D721Med (cell line): ENCODE data around the gene UMODL1.

Experiments
- DNase-seq: peaks from one replicate; pipeline ENCODE4 v3.0.0; 2011; ENCODE audit warnings: low spot score; ENCODE audit not compliant: insufficient read length
- FAIRE-seq: peaks from 2 replicates; lab custom pipeline; 2011; peaks lifted over from hg19 to GRCh38; lab: Jason Lieb, UNC
- TF ChIP-seq, protein P1 (sequence below): IDR thresholded peaks from 2 replicates; pipeline ENCODE4 v1.5.1; 2012; ENCODE audit warnings: mild to moderate bottlenecking, control low read depth; ENCODE audit not compliant: insufficient read depth; ENCODE audit errors: missing control alignments

Gene UMODL1

DNA sequence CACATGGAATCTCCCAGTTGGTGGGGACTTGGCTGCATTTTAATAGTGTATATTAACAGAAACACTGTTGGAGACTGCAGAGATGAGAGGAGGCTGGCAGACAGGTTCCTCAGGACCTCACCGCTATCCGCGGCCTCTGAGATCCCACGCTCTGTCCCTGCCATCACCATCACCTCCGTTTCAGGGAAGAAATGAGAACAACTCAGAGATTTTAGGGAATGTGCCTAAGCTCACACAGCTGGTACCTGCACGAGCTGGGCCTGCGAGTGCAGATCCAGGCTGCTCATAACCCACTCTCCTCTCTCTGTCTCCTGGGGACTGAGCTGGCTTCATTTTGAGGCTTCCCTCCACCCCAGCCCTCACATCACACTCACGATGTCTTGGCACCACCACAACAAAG, 62.0 kb downstream of the UMODL1 start:
- DNase-seq (no peak), FAIRE-seq (no peak)
- TF ChIP-seq, protein P1, sequence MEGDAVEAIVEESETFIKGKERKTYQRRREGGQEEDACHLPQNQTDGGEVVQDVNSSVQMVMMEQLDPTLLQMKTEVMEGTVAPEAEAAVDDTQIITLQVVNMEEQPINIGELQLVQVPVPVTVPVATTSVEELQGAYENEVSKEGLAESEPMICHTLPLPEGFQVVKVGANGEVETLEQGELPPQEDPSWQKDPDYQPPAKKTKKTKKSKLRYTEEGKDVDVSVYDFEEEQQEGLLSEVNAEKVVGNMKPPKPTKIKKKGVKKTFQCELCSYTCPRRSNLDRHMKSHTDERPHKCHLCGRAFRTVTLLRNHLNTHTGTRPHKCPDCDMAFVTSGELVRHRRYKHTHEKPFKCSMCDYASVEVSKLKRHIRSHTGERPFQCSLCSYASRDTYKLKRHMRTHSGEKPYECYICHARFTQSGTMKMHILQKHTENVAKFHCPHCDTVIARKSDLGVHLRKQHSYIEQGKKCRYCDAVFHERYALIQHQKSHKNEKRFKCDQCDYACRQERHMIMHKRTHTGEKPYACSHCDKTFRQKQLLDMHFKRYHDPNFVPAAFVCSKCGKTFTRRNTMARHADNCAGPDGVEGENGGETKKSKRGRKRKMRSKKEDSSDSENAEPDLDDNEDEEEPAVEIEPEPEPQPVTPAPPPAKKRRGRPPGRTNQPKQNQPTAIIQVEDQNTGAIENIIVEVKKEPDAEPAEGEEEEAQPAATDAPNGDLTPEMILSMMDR, result no peak

DNA sequence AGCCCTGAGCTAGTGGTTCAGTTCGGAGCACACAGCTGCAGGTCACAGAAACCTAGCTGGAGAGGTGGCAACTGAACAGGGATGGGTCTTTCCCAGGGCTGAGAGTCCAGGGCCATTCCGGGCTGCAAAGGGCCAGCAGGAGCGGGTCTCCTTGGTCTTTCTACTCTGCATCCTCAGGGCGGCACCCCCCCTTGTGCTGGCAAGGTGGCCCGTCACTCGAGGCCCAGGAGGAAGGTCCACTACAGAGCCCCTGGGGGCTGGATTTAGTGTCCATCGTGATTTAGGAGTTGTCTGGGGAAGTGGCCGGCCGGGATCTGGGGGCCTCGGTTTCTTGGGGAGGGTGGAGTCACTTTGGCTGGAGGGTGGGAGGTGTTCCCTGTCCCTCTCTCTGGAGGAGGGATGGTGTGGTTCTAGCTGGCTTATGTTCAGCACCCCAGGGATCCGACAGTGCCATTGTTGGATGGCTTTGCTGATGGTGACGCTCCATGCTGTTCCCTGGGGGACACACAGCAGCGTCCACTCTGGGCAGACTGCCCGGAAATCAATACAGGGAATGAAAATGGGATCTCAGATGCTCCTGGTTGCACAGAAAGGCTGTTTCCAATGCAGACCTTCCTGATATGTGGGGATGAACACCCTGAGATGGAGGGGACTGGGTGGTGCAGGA, 64.4 kb downstream of the UMODL1 start:
- DNase-seq, result no peak
- TF ChIP-seq, protein P1, result no peak
- no peak for FAIRE-seq

DNA sequence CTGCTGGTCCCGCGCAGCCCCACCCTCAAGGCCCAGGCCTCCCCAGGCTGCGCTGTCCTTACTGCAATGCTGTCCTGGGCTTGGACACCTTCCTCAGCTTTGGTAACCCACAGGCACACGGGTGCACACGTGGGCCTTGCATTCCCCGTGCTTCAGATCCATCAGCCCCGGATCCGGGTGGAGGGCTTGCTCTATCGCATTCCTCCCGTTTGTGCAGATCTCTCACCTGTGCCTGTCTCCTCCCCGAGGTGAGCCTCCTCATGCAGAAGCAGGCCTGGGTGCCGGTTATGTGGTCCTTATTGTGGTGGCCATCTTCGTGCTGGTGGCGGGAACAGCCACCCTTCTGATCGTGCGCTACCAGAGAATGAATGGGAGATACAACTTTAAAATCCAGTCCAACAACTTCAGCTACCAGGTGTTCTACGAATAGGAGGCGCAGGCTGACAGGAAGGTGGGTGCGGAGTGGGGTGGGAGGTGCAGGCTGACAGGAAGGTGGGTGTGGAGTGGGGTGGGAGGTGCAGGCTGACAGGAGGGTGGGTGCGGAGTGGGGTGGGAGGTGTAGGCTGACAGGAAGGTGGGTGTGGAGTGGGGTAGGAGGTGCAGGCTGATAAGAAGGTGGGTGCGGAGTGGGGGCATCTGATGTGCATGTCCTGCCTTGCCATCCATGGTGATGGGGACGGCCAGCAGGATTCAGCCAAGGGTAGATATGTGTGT, 66.2 kb downstream of the UMODL1 start:
- TF ChIP-seq, protein P1, result no peak
- no peak for FAIRE-seq

DNA sequence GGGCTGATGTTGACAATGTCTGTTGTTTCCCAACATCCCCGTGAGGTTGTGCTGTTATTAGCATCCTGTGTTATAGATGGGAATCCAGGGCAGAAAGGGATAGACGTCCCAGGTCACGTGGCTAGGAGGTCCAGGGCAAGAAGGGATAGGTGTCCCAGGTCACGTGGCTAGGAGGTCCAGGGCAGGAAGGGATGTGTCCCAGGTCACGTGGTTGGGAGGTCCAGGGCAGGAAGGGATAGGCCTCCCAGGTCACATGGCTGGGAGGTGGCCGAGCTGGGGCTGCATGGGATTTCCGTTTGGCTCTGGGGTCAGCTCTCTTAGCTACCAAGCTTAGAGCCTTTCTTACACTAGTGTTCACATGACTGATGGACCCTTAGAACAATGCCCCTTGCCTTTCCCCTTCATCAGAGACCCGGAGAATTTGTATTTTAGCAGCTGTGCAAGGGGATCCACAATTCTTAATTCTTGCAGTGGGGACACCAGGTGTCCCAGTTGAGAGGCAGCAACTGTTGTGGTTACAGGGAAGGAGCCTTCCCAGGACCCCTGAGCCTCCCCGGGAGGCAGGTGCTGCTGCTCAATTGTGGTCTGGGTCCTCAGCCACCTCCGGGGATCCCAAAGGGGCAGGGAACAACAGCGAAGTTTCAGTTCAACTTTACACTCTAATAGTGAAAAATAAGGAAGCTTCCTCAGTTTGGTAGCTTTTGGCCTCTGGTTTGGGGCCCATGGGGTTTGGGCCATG, 69.2 kb downstream of the UMODL1 start:
- TF ChIP-seq, protein P1, result no peak
- FAIRE-seq, result no peak
- DNase-seq, result no peak

More for the DNA sequence above, 66.2 kb downstream of the UMODL1 start:
- DNase-seq, result no peak

DNA sequence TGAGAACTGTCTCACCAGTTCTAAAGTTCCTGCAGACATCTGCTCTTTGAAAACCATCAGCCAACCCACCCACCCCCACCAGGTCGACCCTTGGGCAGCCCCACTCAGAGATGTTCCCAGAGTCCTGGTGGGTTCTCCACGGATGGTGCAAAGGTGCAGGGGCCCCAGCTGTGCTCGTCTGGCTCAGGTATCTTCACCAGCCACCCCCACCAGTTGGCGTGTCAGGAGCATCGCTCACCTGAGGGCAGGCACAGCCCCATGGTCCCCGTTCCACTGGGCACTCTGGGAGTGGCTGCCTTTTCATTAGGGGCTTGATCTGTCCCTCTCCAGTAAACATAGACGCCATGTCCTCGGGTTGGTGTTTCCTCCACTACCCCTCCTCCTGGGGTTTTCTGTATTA, 70.5 kb downstream of the UMODL1 start:
- FAIRE-seq (no peak), DNase-seq (no peak)
- TF ChIP-seq, protein P1, result no peak

DNA sequence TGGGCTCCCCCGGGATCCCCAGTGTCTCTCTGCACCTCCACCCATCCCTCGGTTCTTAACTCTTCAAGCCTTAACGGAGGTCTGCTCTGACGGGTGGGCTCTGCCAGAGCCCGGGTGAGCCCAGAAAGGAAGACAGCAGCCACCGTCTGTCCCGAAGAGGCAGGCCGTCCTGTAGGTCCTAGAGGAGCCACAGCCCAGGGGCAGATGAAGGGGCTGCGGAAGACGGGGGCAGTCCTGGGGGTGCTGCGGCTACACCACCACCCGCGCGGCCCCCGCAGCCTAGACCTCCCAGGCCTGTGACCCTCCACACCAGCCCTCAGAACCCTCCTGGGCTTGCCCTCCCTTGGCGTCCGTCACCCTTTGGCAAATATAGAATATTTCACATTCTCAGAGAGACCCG, 71.0 kb downstream of the UMODL1 start:
- DNase-seq (no peak), FAIRE-seq (no peak)
- TF ChIP-seq, protein P1, result no peak
